Activated T-cell treated with anti-CD3 and anti-CD28 coated beads, Interleukin-2, amount 50 U/mL, for 72 hours (primary cell): Measurements from ENCODE around the gene SETBP1. TPM values are rescaled to one million over a fixed set of nuclear protein-coding genes. Genes with fewer than 3 reads are reported as not detected.

Experiments used
- ATAC-seq, 2 donors: fragments of 150-1000 bp; cut with Tn5 transposase; replicated peaks in 1 of 2; 2 replicates each; pipeline ENCODE4 v1.10.0; 2021; ENCODE audit warnings: moderate library complexity in 2 of 2, mild to moderate bottlenecking in 1 of 2
- DNase-seq, 2 donors: peaks; one replicate each; pipeline ENCODE4 v3.0.0; 2021 to 2022; ENCODE audit warnings: mixed read lengths in 1 of 2
- H3K27ac Mint-ChIP-seq: one replicate; pipeline ENCODE4 v1.8.0; 2022; ENCODE audit warnings: mild to moderate bottlenecking, moderate library complexity, mixed read lengths
- H3K27me3 Mint-ChIP-seq: one replicate; pipeline ENCODE4 v1.8.0; 2022; ENCODE audit warnings: low read depth, mixed read lengths
- H3K36me3 Mint-ChIP-seq, 2 donors: one replicate each; pipeline ENCODE4 v1.8.0; 2022; ENCODE audit warnings: mixed read lengths in 2 of 2, mild to moderate bottlenecking in 1 of 2; ENCODE audit not compliant: insufficient read depth in 2 of 2
- H3K4me1 Mint-ChIP-seq: one replicate; pipeline ENCODE4 v1.8.0; 2022; ENCODE audit warnings: low read depth, mixed read lengths
- H3K4me3 Mint-ChIP-seq, 2 donors: one replicate each; pipeline ENCODE4 v1.8.0; 2022; ENCODE audit warnings: mild to moderate bottlenecking in 2 of 2, mixed read lengths in 2 of 2, moderate library complexity in 2 of 2
- H3K9me3 Mint-ChIP-seq, 2 donors: one replicate each; pipeline ENCODE4 v1.8.0; 2022; ENCODE audit warnings: mixed read lengths in 2 of 2
- total RNA-seq, 2 donors: library from RNA; stranded (reverse); gene quantifications; one replicate each; pipeline ENCODE4 v1.2.3, GENCODE V29; 2022

Gene SETBP1
- total RNA-seq, 2 donors from 2014 or later, result 3.8 to 13.8 TPM

DNA sequence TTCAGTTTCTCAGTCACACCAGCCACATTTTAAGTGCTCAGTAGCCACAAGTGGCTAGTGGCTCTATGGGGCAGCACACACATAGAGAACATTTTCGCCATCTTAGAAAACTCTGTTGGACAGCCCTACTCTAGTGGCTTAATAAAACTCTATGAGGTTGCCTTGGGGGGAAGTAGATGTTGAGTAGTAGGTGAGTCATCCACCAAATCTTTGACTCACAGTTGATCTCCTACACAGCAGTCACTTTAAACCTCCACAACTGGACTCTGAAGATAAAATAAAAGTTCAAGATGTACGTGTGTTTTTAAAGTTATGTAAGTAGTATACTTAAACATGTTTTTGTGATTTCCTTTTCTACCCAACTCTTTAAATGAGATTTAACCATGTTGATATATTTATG is 379.0 kb downstream of the SETBP1 start:
- Mint-ChIP-seq H3K4me1 (no peaks in the 10 kb centered on the region), H3K27ac (no peak overlapping the region), H3K27me3 (no peaks in the 10 kb centered on the region), H3K4me3 (no peak overlapping the region), H3K9me3 (peaks cover 0 to 2% of the 10 kb centered on the region in 2 donors), H3K36me3 (no peaks in the 10 kb centered on the region)
- DNase-seq (no peak), ATAC-seq (peak; percentile 61 to 74)

DNA sequence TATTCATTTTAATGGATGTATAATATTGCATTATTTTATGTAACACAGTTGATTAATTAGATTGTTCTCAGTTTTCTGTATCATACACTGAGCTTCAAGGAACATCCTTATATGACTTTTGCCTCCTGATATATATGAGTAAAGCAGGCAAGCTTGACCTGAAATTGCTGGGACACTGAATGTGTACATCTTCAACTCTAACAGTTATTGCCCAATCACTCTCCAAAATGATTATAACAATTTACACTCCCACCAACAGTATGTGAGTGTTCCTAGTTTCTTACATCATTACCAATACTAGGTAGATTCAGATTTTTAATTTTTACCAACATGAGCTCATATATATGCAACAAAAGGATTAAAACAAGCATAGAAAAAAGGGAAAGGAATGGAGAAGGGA is 379.4 kb downstream of the SETBP1 start:
- no peaks in the 10 kb centered on the region for H3K4me1 Mint-ChIP-seq
- no peak overlapping the region for H3K27ac Mint-ChIP-seq
- no peak for ATAC-seq
- no peaks in the 10 kb centered on the region for H3K36me3 Mint-ChIP-seq
- DNase-seq, result no peak
- H3K4me3 Mint-ChIP-seq, result no peak overlapping the region
- peaks cover 0 to 2% of the 10 kb centered on the region in 2 donors for H3K9me3 Mint-ChIP-seq
- H3K27me3 Mint-ChIP-seq, result no peaks in the 10 kb centered on the region

DNA sequence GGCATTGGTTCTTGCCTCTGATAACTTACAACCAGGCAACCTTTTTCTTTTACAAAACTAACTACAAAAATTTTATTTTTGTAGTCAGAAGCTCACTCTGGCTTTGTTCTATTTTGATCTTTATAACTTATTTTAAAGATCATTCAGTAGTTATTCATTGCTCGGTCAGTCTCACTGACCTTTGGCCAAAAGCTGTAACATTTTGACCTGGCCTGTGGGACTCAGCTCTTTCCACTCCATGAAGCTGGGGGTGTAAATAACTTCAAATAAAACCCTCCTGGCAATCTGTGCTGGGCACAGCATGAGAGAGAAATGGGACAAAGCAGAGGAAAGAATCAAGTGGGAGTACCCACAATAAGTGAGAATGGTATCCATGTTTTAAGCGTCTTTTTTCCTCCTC is 380.7 kb downstream of the SETBP1 start:
- Mint-ChIP-seq H3K36me3 (no peaks in the 10 kb centered on the region), H3K27ac (no peak overlapping the region), H3K4me1 (peaks cover 4% of the 10 kb centered on the region), H3K4me3 (no peak overlapping the region), H3K27me3 (no peaks in the 10 kb centered on the region), H3K9me3 (peaks cover 1 to 2% of the 10 kb centered on the region in 2 donors)
- DNase-seq (no peak), ATAC-seq (no peak)

DNA sequence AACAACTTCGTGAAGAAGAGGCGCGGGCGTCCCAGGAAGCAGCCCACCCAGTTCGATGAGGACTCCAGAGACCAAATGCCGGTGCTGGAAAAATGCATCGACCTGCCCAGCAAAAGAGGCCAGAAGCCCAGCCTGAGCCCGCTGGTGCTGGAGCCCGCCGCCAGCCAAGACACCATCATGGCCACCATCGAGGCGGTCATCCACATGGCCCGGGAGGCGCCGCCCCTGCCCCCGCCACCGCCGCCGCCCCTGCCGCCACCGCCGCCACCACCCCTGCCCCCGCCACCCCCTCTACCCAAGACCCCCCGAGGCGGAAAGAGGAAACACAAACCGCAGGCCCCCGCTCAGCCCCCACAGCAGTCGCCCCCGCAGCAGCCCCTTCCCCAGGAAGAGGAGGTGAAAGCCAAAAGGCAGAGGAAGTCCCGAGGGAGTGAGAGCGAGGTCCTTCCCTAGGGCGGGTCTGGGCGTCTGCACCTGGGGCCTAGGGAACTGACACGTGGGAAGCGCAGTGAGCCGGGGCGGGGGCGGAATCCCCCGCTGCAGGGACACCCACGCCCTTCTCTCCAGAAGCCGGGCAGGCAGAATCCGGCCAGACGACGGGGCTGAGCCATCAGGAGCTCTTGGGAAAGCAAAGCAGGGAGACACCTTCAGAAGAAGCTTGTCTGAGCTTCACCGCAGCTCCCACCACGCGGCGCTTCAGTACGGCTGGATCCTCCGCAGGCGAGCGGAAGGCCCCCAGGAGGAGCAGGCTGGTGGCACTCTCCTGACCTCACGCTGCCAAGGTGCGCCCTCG is 382.8 kb downstream of the SETBP1 start:
- no peak for DNase-seq
- Mint-ChIP-seq H3K36me3 (no peaks in the 10 kb centered on the region), H3K4me1 (peaks cover 4% of the 10 kb centered on the region), H3K27ac (no peak overlapping the region), H3K4me3 (no peak overlapping the region), H3K27me3 (no peaks in the 10 kb centered on the region), H3K9me3 (peaks cover 1 to 2% of the 10 kb centered on the region in 2 donors)
- ATAC-seq, result no peak

DNA sequence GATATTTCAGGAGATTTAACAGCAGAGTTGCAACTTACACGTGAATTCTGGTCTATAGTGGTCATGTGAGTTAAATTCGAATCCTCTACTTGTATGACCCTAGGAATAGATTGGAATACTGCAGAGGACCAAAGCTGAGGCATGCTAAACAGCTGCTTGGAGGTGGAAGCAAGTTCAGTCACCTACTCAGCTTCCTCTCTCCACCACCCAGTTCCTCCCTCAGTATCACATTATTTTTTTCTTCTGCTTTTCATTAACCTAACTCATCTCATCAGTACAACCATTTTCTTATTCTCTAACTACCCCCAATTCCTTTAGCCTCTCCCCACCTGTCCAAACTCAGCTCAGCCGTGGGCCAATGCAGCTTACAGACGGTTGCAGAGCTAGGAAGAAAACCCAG is 385.5 kb downstream of the SETBP1 start:
- no peak overlapping the region for H3K4me3 Mint-ChIP-seq
- H3K27me3 Mint-ChIP-seq, result no peaks in the 10 kb centered on the region
- H3K9me3 Mint-ChIP-seq, result peaks cover 1 to 2% of the 10 kb centered on the region in 2 donors
- ATAC-seq (no peak), DNase-seq (no peak)
- H3K4me1 Mint-ChIP-seq, result peaks cover 4% of the 10 kb centered on the region
- H3K27ac Mint-ChIP-seq, result no peak overlapping the region
- no peaks in the 10 kb centered on the region for H3K36me3 Mint-ChIP-seq

DNA sequence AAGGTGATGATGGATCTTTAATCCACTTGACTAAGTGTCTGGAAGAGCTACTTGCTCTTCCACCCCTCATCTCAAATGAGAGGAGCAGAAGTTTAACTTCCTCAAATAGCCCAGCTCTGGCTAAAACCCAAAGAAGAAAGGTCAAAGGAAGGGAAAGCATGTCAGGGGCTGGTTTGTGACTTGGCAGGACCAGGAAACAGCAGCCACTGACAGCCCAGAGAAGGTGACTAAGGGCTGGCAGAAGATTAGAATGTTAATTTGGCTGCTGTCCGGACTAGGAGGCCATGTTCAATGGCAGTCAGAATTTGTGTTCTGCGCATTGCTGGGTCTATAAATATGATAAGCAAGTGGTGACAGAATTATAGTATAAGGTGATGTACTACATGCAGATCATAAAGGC is 386.2 kb downstream of the SETBP1 start:
- Mint-ChIP-seq H3K4me1 (peaks cover 4% of the 10 kb centered on the region), H3K4me3 (no peak overlapping the region)

DNA sequence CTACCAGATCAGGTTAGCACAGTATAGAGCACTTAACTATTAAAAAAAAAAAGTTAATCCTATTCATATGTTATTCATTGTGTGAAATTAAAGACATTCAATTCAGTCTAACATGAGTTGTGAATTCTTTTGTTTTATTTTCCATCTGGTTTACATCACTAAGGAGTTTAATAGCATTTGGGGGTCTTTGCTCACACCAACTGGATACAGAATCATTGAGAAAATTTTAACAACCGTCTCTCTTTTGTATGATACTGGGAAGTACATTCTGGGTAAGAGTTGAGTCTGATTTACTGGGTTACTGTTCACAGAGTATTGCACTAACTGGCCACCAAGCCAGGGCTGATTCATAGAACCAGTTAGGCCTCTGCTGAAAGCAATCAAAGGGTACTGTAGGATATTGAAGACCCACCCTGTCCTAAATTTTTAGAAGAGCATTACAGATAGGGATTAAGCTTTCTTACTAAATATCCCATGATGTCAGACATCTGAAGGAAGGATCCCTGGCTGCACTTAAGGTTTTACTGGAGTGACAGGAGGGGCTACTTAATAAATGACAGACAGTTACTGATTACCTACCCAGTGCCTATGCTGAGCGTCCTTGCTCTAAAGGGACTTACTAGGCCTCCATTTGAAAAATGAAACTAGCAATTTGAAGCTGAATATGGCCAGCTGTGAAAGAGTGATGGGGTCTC is 387.9 kb downstream of the SETBP1 start:
- no peak overlapping the region for H3K4me3 Mint-ChIP-seq
- H3K4me1 Mint-ChIP-seq, result peaks cover 4% of the 10 kb centered on the region
- no peak overlapping the region for H3K27ac Mint-ChIP-seq
- no peaks in the 10 kb centered on the region for H3K36me3 Mint-ChIP-seq
- no peak for ATAC-seq
- DNase-seq, result no peak
- H3K27me3 Mint-ChIP-seq, result no peaks in the 10 kb centered on the region
- peaks cover 1 to 2% of the 10 kb centered on the region in 2 donors for H3K9me3 Mint-ChIP-seq

More for the DNA sequence above, 386.2 kb downstream of the SETBP1 start:
- H3K27me3 Mint-ChIP-seq, result no peaks in the 10 kb centered on the region
- H3K9me3 Mint-ChIP-seq, result peaks cover 1 to 2% of the 10 kb centered on the region in 2 donors
- no peak for DNase-seq
- no peaks in the 10 kb centered on the region for H3K36me3 Mint-ChIP-seq
- H3K27ac Mint-ChIP-seq, result no peak overlapping the region
- ATAC-seq, result no peak

DNA sequence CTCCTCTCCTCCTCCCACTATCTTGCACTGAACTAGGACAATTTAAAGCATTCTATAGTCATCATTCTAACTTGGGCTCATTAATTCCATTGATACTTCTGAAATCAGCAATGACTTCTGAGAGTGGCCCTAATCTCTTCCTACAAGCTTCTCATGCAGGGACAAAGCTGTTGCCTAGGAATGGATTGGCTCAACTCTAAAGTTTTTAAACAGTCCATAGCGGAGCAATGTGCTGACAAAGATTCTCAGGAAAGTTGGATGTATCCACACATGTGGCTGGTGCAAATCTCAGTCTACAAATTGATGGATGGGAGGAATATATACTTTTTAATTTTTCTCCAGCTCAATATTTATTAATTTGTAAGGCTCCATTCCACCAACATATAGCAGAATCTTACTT is 388.9 kb downstream of the SETBP1 start:
- Mint-ChIP-seq H3K36me3 (no peaks in the 10 kb centered on the region), H3K9me3 (peaks cover 0 to 1% of the 10 kb centered on the region in 2 donors), H3K4me3 (no peak overlapping the region), H3K4me1 (peaks cover 4% of the 10 kb centered on the region), H3K27ac (no peak overlapping the region), H3K27me3 (no peaks in the 10 kb centered on the region)
- DNase-seq (no peak), ATAC-seq (no peak)

DNA sequence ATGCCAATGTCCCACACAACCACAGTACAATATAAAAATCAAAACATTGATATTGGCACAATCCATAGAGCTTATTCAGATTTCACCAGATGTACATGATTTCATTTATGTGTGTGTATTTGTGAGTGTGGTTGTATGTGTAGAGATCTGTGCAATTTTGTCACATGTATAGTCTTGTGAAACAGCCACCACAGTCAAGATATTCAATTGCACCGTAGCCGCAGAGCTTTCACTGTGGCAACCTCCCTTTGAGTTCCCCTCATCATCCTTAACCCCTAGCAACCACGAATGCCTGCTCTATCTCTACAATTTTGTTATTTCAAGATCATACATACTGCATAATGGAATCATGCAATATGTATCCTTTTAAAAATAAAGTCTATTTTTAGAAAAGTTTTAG is 391.3 kb downstream of the SETBP1 start:
- no peak for ATAC-seq
- no peaks in the 10 kb centered on the region for H3K9me3 Mint-ChIP-seq
- no peaks in the 10 kb centered on the region for H3K36me3 Mint-ChIP-seq
- H3K4me1 Mint-ChIP-seq, result no peaks in the 10 kb centered on the region
- no peaks in the 10 kb centered on the region for H3K27me3 Mint-ChIP-seq
- DNase-seq, result no peak
- H3K27ac Mint-ChIP-seq, result no peak overlapping the region
- H3K4me3 Mint-ChIP-seq, result no peak overlapping the region

DNA sequence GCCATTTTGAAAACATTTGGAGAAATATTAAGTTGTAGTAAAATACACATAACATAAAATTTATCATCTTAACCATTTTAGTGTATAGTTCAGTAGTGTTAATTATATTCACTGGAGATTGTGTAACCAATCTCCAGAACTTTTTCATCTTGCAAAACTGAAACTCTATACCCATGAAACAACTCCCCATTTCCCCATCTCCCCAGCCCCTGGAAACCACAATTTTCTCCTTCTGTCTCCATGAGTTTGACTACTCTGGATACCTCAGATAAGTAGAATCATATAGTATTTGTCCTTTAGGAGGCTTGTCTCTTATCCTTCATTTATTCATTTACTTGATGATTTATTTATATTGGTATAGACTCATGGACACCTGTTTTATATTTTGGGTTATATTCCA is 392.9 kb downstream of the SETBP1 start:
- ATAC-seq (no peak), DNase-seq (no peak)
- H3K27ac Mint-ChIP-seq, result no peak overlapping the region
- H3K27me3 Mint-ChIP-seq, result no peaks in the 10 kb centered on the region
- H3K36me3 Mint-ChIP-seq, result no peaks in the 10 kb centered on the region
- H3K4me3 Mint-ChIP-seq, result no peak overlapping the region
- H3K4me1 Mint-ChIP-seq, result no peaks in the 10 kb centered on the region
- no peaks in the 10 kb centered on the region for H3K9me3 Mint-ChIP-seq

DNA sequence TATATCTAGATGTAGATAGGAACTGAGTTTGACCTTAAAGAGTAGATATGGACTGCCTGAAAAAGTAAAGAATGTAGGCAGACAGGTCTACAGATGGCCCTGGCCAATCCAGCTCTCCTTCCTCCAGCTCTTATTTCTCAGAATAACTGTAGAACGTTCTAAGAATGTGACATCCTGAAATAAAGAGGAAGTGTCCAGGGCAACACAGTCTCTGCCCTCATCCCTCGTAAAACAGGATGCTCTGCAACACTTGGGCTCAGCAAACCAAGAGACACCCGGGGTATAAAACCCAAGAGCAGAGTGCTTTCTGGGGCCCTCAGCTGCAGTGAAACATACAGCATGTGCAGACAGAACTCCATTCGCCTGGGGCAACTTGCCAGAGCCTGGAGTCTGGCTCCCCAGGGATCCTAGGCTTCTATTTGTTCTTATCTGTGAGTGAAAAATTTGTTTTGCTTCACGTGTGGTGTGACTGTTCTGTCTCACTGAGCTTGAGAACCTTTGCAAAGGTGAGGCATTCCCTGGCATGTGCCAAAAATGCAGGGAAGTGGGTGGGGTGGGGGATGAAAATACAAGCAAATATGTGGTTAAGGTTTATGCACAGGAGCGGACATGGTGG is 401.0 kb downstream of the SETBP1 start:
- Mint-ChIP-seq H3K27ac (no peak overlapping the region), H3K4me1 (no peaks in the 10 kb centered on the region), H3K4me3 (no peak overlapping the region), H3K9me3 (peaks cover 1 to 2% of the 10 kb centered on the region in 2 donors), H3K36me3 (no peaks in the 10 kb centered on the region), H3K27me3 (peaks cover 8% of the 10 kb centered on the region)
- DNase-seq (no peak), ATAC-seq (no peak)

DNA sequence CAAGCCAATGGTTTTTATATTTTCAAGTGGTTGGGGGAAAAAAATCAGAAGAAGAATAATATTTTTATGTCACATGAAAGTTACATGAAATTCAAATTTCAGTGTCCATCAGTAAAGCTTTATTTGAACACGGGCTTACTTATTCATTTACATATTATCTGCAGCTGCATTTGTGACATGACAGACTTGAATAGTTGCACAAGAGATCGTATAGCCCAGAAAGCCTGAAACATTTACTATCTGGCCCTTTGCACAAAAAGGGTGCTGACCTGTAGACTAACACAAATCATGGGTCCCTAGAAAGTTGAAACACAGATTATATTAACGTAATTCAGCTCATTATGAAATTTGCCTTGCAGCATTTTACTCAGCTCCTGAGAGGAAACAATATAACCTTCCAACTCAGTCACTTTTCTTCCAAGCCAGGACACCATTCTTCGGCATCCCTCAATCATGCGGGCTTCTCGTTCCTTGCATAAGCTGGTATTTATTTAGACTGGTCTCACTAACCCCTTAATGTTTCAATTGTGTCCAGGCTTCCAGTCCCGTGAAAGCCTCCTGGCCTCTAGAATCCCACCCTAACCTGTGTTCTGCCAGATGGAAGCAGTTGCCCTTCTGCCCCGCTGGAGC is 402.7 kb downstream of the SETBP1 start:
- Mint-ChIP-seq H3K9me3 (peaks cover 1 to 2% of the 10 kb centered on the region in 2 donors), H3K27ac (no peak overlapping the region), H3K36me3 (no peaks in the 10 kb centered on the region), H3K4me1 (no peaks in the 10 kb centered on the region), H3K27me3 (peaks cover 10% of the 10 kb centered on the region), H3K4me3 (no peak overlapping the region)
- ATAC-seq (no peak), DNase-seq (no peak)

DNA sequence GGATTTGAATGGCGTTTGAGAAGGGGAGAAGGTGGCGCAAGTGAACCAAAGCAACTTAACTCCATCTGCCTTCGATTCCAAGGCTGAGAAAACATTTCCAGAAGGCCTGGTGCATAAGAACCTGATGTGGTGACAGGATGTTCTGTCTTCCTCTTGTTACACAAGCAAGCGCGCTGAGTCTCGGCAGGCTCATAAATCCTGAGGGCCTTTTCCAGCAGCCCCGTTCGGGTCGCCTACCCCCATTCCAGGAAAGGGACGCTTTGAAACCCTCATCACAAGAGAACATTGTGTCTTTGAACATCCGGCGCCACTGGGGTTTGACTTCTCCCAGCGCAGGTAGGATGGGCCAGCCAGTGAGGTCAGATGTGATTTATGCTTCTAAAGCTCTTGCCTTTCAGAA is 403.5 kb downstream of the SETBP1 start:
- no peak for ATAC-seq
- Mint-ChIP-seq H3K27ac (no peak overlapping the region), H3K4me1 (no peaks in the 10 kb centered on the region), H3K36me3 (no peaks in the 10 kb centered on the region), H3K4me3 (no peak overlapping the region), H3K27me3 (peaks cover 16% of the 10 kb centered on the region), H3K9me3 (peaks cover 1 to 2% of the 10 kb centered on the region in 2 donors)
- DNase-seq, result no peak
